ENCODE data around the gene NHERF1.

DNA sequence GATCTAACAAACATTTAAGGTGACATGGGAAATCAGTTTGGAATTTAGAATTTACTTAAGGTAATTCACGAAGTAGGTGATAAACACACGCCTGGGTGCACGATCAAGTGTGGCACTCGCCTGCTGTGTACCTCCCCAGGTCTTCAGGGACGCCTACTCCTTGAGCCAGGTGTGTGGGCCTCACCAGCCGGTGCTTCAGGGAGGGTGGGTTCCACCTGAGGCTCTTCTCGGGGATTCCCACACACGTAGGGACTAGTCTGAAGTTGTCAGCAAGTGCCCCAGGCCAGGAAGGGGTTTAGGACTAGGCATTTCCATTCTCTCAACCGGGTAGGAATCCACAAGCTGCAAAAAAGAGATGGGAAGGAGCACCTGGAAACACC is 37.5 kb downstream of the NHERF1 start:
- no peak for TF ChIP-seq POLR2A (IDR thresholded peaks at IDR 0.05)
- TF ChIP-seq, protein P1, sequence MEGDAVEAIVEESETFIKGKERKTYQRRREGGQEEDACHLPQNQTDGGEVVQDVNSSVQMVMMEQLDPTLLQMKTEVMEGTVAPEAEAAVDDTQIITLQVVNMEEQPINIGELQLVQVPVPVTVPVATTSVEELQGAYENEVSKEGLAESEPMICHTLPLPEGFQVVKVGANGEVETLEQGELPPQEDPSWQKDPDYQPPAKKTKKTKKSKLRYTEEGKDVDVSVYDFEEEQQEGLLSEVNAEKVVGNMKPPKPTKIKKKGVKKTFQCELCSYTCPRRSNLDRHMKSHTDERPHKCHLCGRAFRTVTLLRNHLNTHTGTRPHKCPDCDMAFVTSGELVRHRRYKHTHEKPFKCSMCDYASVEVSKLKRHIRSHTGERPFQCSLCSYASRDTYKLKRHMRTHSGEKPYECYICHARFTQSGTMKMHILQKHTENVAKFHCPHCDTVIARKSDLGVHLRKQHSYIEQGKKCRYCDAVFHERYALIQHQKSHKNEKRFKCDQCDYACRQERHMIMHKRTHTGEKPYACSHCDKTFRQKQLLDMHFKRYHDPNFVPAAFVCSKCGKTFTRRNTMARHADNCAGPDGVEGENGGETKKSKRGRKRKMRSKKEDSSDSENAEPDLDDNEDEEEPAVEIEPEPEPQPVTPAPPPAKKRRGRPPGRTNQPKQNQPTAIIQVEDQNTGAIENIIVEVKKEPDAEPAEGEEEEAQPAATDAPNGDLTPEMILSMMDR (IDR thresholded peaks at IDR 0.05) = peak in 1 of 6 experiments; percentile 7
